Activated CD4-positive, alpha-beta T cell treated with anti-CD3 and anti-CD28 coated beads, Interleukin-2, amount 10 ng/mL, durations not matched to agents 7 days and 5 days (primary cell): Measurements from ENCODE around the gene C2orf92. TPM values are rescaled to one million over a fixed set of nuclear protein-coding genes. Genes with fewer than 3 reads are reported as not detected.

ENCODE experiments used
- CTCF ChIA-PET: fragments of 350-600 bp; sonication (Branson Sonifier 250); formaldehyde crosslinking; loops from one replicate; lab custom pipeline; 2021; ENCODE audit warnings: antibody characterized with exemption; lab: Charles Lee
- POLR2A ChIA-PET: fragments of 350-600 bp; sonication (Branson Sonifier 250); formaldehyde crosslinking; loops from one replicate; lab custom pipeline; 2021; ENCODE audit warnings: antibody characterized with exemption; lab: Charles Lee
- DNase-seq: peaks from one replicate; pipeline ENCODE4 v3.0.0-alpha.2; 2020
- H3K27ac Mint-ChIP-seq: one replicate; pipeline ENCODE4 v1.8.0; 2021; ENCODE audit warnings: mild to moderate bottlenecking, moderate library complexity, mixed read lengths
- H3K27me3 Mint-ChIP-seq: one replicate; pipeline ENCODE4 v1.8.0; 2021; ENCODE audit warnings: mixed read lengths
- H3K36me3 Mint-ChIP-seq: one replicate; pipeline ENCODE4 v1.8.0; 2021; ENCODE audit warnings: low read depth, mixed read lengths
- H3K4me1 Mint-ChIP-seq: one replicate; pipeline ENCODE4 v1.8.0; 2021; ENCODE audit warnings: mixed read lengths
- H3K4me3 Mint-ChIP-seq: one replicate; pipeline ENCODE4 v1.8.0; 2021; ENCODE audit warnings: mild to moderate bottlenecking, moderate library complexity, mixed read lengths
- H3K9me3 Mint-ChIP-seq: one replicate; pipeline ENCODE4 v1.8.0; 2021; ENCODE audit warnings: mixed read lengths
- total RNA-seq, 2 experiments: library from RNA; stranded (reverse); gene quantifications; one replicate each; pipeline ENCODE4 v1.2.3, GENCODE V29; 2021

C2orf92 gene
- total RNA-seq, 2 experiments from 2014 or later, result 7.2 to 7.4 TPM

- Mint-ChIP-seq H3K4me1 (peaks cover 29% of the 10 kb centered on the region), H3K4me3 (no peak overlapping the region), H3K9me3 (peaks cover 20% of the 10 kb centered on the region), H3K27me3 (no peaks in the 10 kb centered on the region), H3K36me3 (peaks cover 82% of the 10 kb centered on the region), H3K27ac (no peak overlapping the region)
- POLR2A ChIA-PET, result no interaction called here
- CTCF ChIA-PET, result interaction anchor here (0.6 to 3.0 kb wide), 8 partner anchors 8 to 39 kb away, joined by 3 to 26 read pairs (median 4); partner anchors contain the start of gene ZAP70
- no peak for DNase-seq
Measured at GRCh38 chr2:97730245-97730644, 60.7 kb downstream of the C2orf92 start.

- Mint-ChIP-seq H3K36me3 (peaks cover 74% of the 10 kb centered on the region), H3K4me3 (no peak overlapping the region), H3K27ac (no peak overlapping the region), H3K9me3 (peaks cover 17% of the 10 kb centered on the region), H3K27me3 (no peaks in the 10 kb centered on the region), H3K4me1 (peaks cover 19% of the 10 kb centered on the region)
- CTCF ChIA-PET, result interaction anchor here (0.6 to 3.0 kb wide), 5 partner anchors 10 to 17 kb away, joined by 3 to 26 read pairs (median 3); no protein-coding TSS in a partner anchor
- POLR2A ChIA-PET, result no interaction called here
- no peak for DNase-seq
Measured at GRCh38 chr2:97731274-97732020, 61.9 kb downstream of the C2orf92 start.

GRCh38 chr2:97732436-97733340, 63.2 kb downstream of the C2orf92 start:
- ChIA-PET POLR2A (no interaction called here), CTCF (interaction anchor here (0.8 to 1.4 kb wide), 3 partner anchors 11 to 14 kb away, joined by 3 to 5 read pairs (median 5); no protein-coding TSS in a partner anchor)
- peaks cover 14% of the 10 kb centered on the region for H3K9me3 Mint-ChIP-seq
- peaks cover 69% of the 10 kb centered on the region for H3K36me3 Mint-ChIP-seq
- no peaks in the 10 kb centered on the region for H3K27me3 Mint-ChIP-seq
- peaks cover 8% of the 10 kb centered on the region for H3K4me1 Mint-ChIP-seq
- H3K27ac Mint-ChIP-seq, result no peak overlapping the region
- no peak overlapping the region for H3K4me3 Mint-ChIP-seq
- DNase-seq, result no peak

GRCh38 chr2:97733341-97734035, 64.0 kb downstream of the C2orf92 start:
- DNase-seq, result no peak
- H3K27me3 Mint-ChIP-seq, result no peaks in the 10 kb centered on the region
- peaks cover 69% of the 10 kb centered on the region for H3K36me3 Mint-ChIP-seq
- no peak overlapping the region for H3K27ac Mint-ChIP-seq
- peaks cover 4% of the 10 kb centered on the region for H3K4me1 Mint-ChIP-seq
- ChIA-PET POLR2A (no interaction called here), CTCF (interaction anchor here (0.8 to 1.6 kb wide), 4 partner anchors 10 to 24 kb away, joined by 3 to 5 read pairs (median 4); no protein-coding TSS in a partner anchor)
- peaks cover 9% of the 10 kb centered on the region for H3K9me3 Mint-ChIP-seq
- no peak overlapping the region for H3K4me3 Mint-ChIP-seq

- ChIA-PET POLR2A (no interaction called here), CTCF (interaction anchor here (1.0 to 1.6 kb wide), 3 partner anchors 10 to 25 kb away, joined by 3 to 5 read pairs (median 4); no protein-coding TSS in a partner anchor)
- no peaks in the 10 kb centered on the region for H3K27me3 Mint-ChIP-seq
- peaks cover 11% of the 10 kb centered on the region for H3K4me1 Mint-ChIP-seq
- DNase-seq, result no peak
- peaks cover 67% of the 10 kb centered on the region for H3K36me3 Mint-ChIP-seq
- peaks cover 4% of the 10 kb centered on the region for H3K9me3 Mint-ChIP-seq
- H3K27ac Mint-ChIP-seq, result no peak overlapping the region
- no peak overlapping the region for H3K4me3 Mint-ChIP-seq
Measured at GRCh38 chr2:97734061-97735051, 64.8 kb downstream of the C2orf92 start.

GRCh38 chr2:97735161-97735561, 65.6 kb downstream of the C2orf92 start:
- POLR2A ChIA-PET, result no interaction called here
- Mint-ChIP-seq H3K4me1 (peaks cover 11% of the 10 kb centered on the region), H3K4me3 (no peak overlapping the region), H3K27ac (no peak overlapping the region), H3K36me3 (peaks cover 65% of the 10 kb centered on the region), H3K27me3 (no peaks in the 10 kb centered on the region), H3K9me3 (no peaks in the 10 kb centered on the region)
- CTCF ChIA-PET, result no interaction called here
- DNase-seq, result no peak

- H3K27ac Mint-ChIP-seq, result peak overlapping the region; percentile 52
- H3K9me3 Mint-ChIP-seq, result no peaks in the 10 kb centered on the region
- H3K27me3 Mint-ChIP-seq, result no peaks in the 10 kb centered on the region
- H3K4me3 Mint-ChIP-seq, result no peak overlapping the region
- peaks cover 20% of the 10 kb centered on the region for H3K4me1 Mint-ChIP-seq
- ChIA-PET POLR2A (no interaction called here), CTCF (interaction anchor here (0.7 kb wide), 1 partner anchor 35 kb away, joined by 3 read pairs; no protein-coding TSS in a partner anchor)
- DNase-seq, result no peak
- H3K36me3 Mint-ChIP-seq, result peaks cover 68% of the 10 kb centered on the region
Measured at GRCh38 chr2:97736185-97736584, 66.7 kb downstream of the C2orf92 start.

- DNase-seq, result no peak
- Mint-ChIP-seq H3K4me3 (no peak overlapping the region), H3K27me3 (no peaks in the 10 kb centered on the region), H3K27ac (no peak overlapping the region), H3K36me3 (peaks cover 67% of the 10 kb centered on the region), H3K9me3 (no peaks in the 10 kb centered on the region), H3K4me1 (peaks cover 26% of the 10 kb centered on the region)
- POLR2A ChIA-PET, result no interaction called here
- CTCF ChIA-PET, result no interaction called here
Measured at GRCh38 chr2:97736608-97737330, 67.3 kb downstream of the C2orf92 start.

- DNase-seq, result no peak
- H3K4me1 Mint-ChIP-seq, result peaks cover 34% of the 10 kb centered on the region
- ChIA-PET CTCF (no interaction called here), POLR2A (no interaction called here)
- H3K27ac Mint-ChIP-seq, result no peak overlapping the region
- no peak overlapping the region for H3K4me3 Mint-ChIP-seq
- no peaks in the 10 kb centered on the region for H3K9me3 Mint-ChIP-seq
- no peaks in the 10 kb centered on the region for H3K27me3 Mint-ChIP-seq
- peaks cover 69% of the 10 kb centered on the region for H3K36me3 Mint-ChIP-seq
Measured at GRCh38 chr2:97737421-97738178, 68.1 kb downstream of the C2orf92 start.

GRCh38 chr2:97738179-97739019, 68.9 kb downstream of the C2orf92 start:
- Mint-ChIP-seq H3K9me3 (no peaks in the 10 kb centered on the region), H3K27ac (peak overlapping the region; percentile 7), H3K36me3 (peaks cover 72% of the 10 kb centered on the region), H3K4me3 (no peak overlapping the region), H3K27me3 (no peaks in the 10 kb centered on the region), H3K4me1 (peaks cover 41% of the 10 kb centered on the region)
- no peak for DNase-seq
- ChIA-PET CTCF (interaction anchor here (1.5 to 2.3 kb wide), 3 partner anchors 10 to 74 kb away, joined by 3 to 8 read pairs (median 6); partner anchors contain the start of gene ACTR1B), POLR2A (no interaction called here)
